Parathyroid adenoma (tissue), 2 donors: Measurements from ENCODE around the gene ADM2.

ENCODE experiments used
- H2AFZ ChIP-seq: fragments of 300-600 bp; sonication (generic); one replicate; pipeline ENCODE4 v1.7.0; 2017; ENCODE audit warnings: antibody characterized with exemption, mild to moderate bottlenecking
- H3K27ac ChIP-seq: fragments of 300-600 bp; sonication (generic); one replicate; pipeline ENCODE4 v1.7.0; 2017
- H3K27me3 ChIP-seq: fragments of 300-600 bp; sonication (generic); one replicate; pipeline ENCODE4 v1.7.0; 2017; ENCODE audit warnings: low read length; ENCODE audit not compliant: control insufficient read depth, insufficient read depth
- H3K36me3 ChIP-seq: fragments of 300-600 bp; sonication (generic); one replicate; pipeline ENCODE4 v1.7.0; 2017; ENCODE audit warnings: low read length; ENCODE audit not compliant: control insufficient read depth, insufficient read depth
- H3K4me1 ChIP-seq: fragments of 300-600 bp; sonication (generic); one replicate; pipeline ENCODE4 v1.7.0; 2017; ENCODE audit warnings: control low read depth
- H3K4me2 ChIP-seq: fragments of 300-600 bp; sonication (generic); one replicate; pipeline ENCODE4 v1.7.0; 2017; ENCODE audit warnings: low read length
- H3K4me3 ChIP-seq: fragments of 300-600 bp; sonication (generic); one replicate; pipeline ENCODE4 v1.7.0; 2017; ENCODE audit warnings: low read depth, low read length
- H3K79me2 ChIP-seq: fragments of 300-600 bp; sonication (generic); one replicate; pipeline ENCODE4 v1.7.0; 2017; ENCODE audit warnings: control low read depth
- H3K9ac ChIP-seq: fragments of 300-600 bp; sonication (generic); one replicate; pipeline ENCODE4 v1.7.0; 2017; ENCODE audit warnings: mild to moderate bottlenecking
- H3K9me3 ChIP-seq: fragments of 300-600 bp; sonication (generic); one replicate; pipeline ENCODE4 v1.7.0; 2017; ENCODE audit warnings: low read length; ENCODE audit not compliant: control insufficient read depth
- CTCF ChIP-seq: fragments of 300-600 bp; sonication (generic); IDR thresholded peaks from one replicate; pipeline ENCODE4 v1.7.0; 2017; ENCODE audit warnings: antibody characterized with exemption, mild to moderate bottlenecking
- donor health status: primary hyperparathyroidism.

The ADM2 gene

GRCh38 chr22:50483977-50484853 is 2.9 kb downstream of the ADM2 start:
- Histone ChIP-seq H3K27ac (no peak overlapping the region), H3K4me2 (no peak overlapping the region), H3K9me3 (no peaks in the 10 kb centered on the region), H3K27me3 (no peaks in the 10 kb centered on the region), H3K36me3 (no peaks in the 10 kb centered on the region), H3K4me3 (no peak overlapping the region), H3K79me2 (no peaks in the 10 kb centered on the region), H3K4me1 (no peaks in the 10 kb centered on the region), H3K9ac (no peak overlapping the region), H2AFZ (no peak overlapping the region)
- no peak for TF ChIP-seq CTCF

GRCh38 chr22:50485221-50486131 is 4.1 kb downstream of the ADM2 start:
- no peak for TF ChIP-seq CTCF
- Histone ChIP-seq H3K36me3 (no peaks in the 10 kb centered on the region), H3K9me3 (no peaks in the 10 kb centered on the region), H3K4me2 (no peak overlapping the region), H3K4me3 (no peak overlapping the region), H3K4me1 (no peaks in the 10 kb centered on the region), H3K27ac (no peak overlapping the region), H3K27me3 (no peaks in the 10 kb centered on the region), H3K79me2 (no peaks in the 10 kb centered on the region), H3K9ac (no peak overlapping the region), H2AFZ (no peak overlapping the region)

GRCh38 chr22:50486561-50487289 is 5.4 kb downstream of the ADM2 start, which contains the start of gene MIOX:
TSS of gene MIOX (plus strand) at chr22:50486859. CDS start at chr22:50486898, 39 bp downstream.
- no peak within 1 kb of the TSS for H3K9ac ChIP-seq
- no peak within 1 kb of the TSS for H3K4me3 ChIP-seq
- no peaks in the 10 kb centered on the region for H3K9me3 ChIP-seq
- H3K36me3 ChIP-seq, result no peaks in the 10 kb centered on the region
- no peaks in the 10 kb centered on the region for H3K79me2 ChIP-seq
- no peak within 1 kb of the TSS for H3K4me2 ChIP-seq
- no peaks in the 10 kb centered on the region for H3K27me3 ChIP-seq
- no peak within 1 kb of the TSS for H3K27ac ChIP-seq
- no peak within 1 kb of the TSS for H2AFZ ChIP-seq
- no peaks in the 10 kb centered on the region for H3K4me1 ChIP-seq
- TF ChIP-seq CTCF, result no peak

- Histone ChIP-seq H3K36me3 (no peaks in the 10 kb centered on the region), H3K27ac (no peak overlapping the region), H3K79me2 (no peaks in the 10 kb centered on the region), H3K27me3 (no peaks in the 10 kb centered on the region), H3K4me1 (no peaks in the 10 kb centered on the region), H3K9me3 (no peaks in the 10 kb centered on the region), H3K9ac (no peak overlapping the region), H3K4me2 (no peak overlapping the region), H3K4me3 (no peak overlapping the region), H2AFZ (no peak overlapping the region)
- TF ChIP-seq CTCF, result no peak
These were observed 6.1 kb downstream of the ADM2 start for GRCh38 chr22:50487290-50488005.
